Kidney (tissue), 14 donors: ENCODE measurements around the gene MAG. TPM values are rescaled to one million over a fixed set of nuclear protein-coding genes. Genes with fewer than 3 reads are reported as not detected.

Source experiments
- DNase-seq, 5 donors: peaks; one replicate each; pipeline ENCODE4 v3.0.0-alpha.2; 2013 to 2020
- FAIRE-seq: peaks from 2 replicates; lab custom pipeline; 2012; peaks lifted over from hg19 to GRCh38; lab: Jason Lieb, UNC
- H3K27ac ChIP-seq, 2 donors: one replicate each; pipeline ENCODE4 v1.7.0; 2013; ENCODE audit warnings: low read depth in 2 of 2, low read length in 2 of 2, inconsistent platforms in 1 of 2
- H3K27me3 ChIP-seq: one replicate; pipeline ENCODE4 v1.7.1; 2013; ENCODE audit warnings: low read length, inconsistent platforms; ENCODE audit not compliant: control insufficient read depth, insufficient read depth
- H3K36me3 ChIP-seq, 3 donors: one replicate each; pipeline versions ENCODE4 v1.7.0 to v1.7.1; 2013; ENCODE audit warnings: low read length in 3 of 3, control low read depth in 1 of 3, inconsistent platforms in 1 of 3; ENCODE audit not compliant: insufficient read depth in 3 of 3, control insufficient read depth in 2 of 3
- H3K4me1 ChIP-seq, 3 donors: one replicate each; pipeline versions ENCODE4 v1.7.0 to v1.7.1; 2013; ENCODE audit warnings: low read length in 3 of 3, inconsistent platforms in 1 of 3, low read depth in 1 of 3; ENCODE audit not compliant: control insufficient read depth in 2 of 3, insufficient read depth in 2 of 3
- H3K4me3 ChIP-seq, 3 donors: one replicate each; pipeline versions ENCODE4 v1.7.0 to v1.8.1; 2013; ENCODE audit warnings: low read length in 3 of 3, control low read depth in 1 of 3, inconsistent platforms in 1 of 3
- H3K9ac ChIP-seq, 3 donors: one replicate each; pipeline versions ENCODE4 v1.7.0 to v1.7.1; 2013; ENCODE audit warnings: low read length in 3 of 3, control low read depth in 1 of 3, inconsistent platforms in 1 of 3
- H3K9me3 ChIP-seq, 3 donors: one replicate each; pipeline versions ENCODE4 v1.7.0 to v1.7.1; 2013; ENCODE audit warnings: low read length in 3 of 3, control low read depth in 1 of 3, inconsistent platforms in 1 of 3; ENCODE audit not compliant: control insufficient read depth in 2 of 3, insufficient read depth in 1 of 3
- intact Hi-C: fragments of 100-400 bp; cut with DNase I; formaldehyde crosslinking; loops from one replicate; pipeline ENCODE4 v1.11.1; 2022
- polyA plus RNA-seq: library from polyadenylated mRNA; stranded (reverse); fragments of 350-450 nt; fragmentation: Illumina TruSeq; extraction: RNeasy Lipid Tissue Mini Kit (QIAGEN cat#74804); gene quantifications from one replicate; pipeline ENCODE4 v1.2.3, GENCODE V29; 2014; ENCODE audit warnings: low read depth, low replicate concordance; ENCODE audit not compliant: insufficient read depth
- total RNA-seq: library from RNA; stranded (reverse); fragmentation: NEBNext Ultra II Directional; extraction: Animal tissue kit (Norgen Biotek cat#: 25700); gene quantifications from one replicate; pipeline ENCODE4 v1.2.1, GENCODE V29; 2021
- TF ChIP-seq, protein P1 (sequence below): IDR thresholded peaks from 3 replicates; pipeline ENCODE4 v1.5.1; 2012; ENCODE audit warnings: mild to moderate bottlenecking, moderate library complexity, borderline replicate concordance; ENCODE audit not compliant: insufficient read depth; ENCODE audit errors: extremely low read depth
- donor health status: control.
- donor health status: control.
- donor health status: control.
- donor health status: control.
- donor health status: control.
- donor health status: DM: yes; HTN: yes; CAD: no.
- donor health status: Normal renal cell carcinoma (clear cell type).

MAG gene
- total and polyA plus RNA-seq, 2 donors from 2014 or later, result 0.41 to 1.1 TPM

DNA sequence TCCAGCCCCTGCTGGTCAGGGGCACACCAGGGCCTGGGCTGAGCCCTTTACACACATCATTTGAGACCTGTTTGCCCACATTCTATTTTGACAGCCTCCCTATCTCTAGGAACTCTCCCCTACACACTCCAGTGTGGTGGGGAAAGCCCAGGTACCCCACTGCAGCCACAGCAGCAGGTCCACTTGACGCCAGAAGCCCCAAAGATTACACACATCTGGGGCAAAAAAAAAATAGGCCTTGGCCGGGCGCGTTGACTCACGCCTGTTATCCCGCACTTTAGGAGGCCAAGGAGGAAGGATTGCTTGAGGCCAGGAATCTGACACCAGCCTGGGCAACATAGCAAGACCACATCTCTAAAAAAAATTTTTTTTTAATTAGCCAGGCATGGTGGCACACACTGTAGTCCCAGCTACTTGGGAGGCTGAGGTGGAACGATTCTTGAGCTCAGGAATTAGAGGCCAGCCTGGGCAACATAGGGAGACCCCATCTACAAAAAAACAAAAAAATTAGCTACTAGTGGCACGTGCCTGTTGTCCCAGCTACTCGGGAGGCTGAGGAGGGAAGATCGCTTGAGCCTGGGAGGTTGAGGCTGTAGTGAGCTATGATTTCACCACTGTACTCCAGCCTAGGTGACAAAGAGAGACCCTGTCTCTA lies 19.0 kb downstream of the MAG start:
- no peak for DNase-seq
- Histone ChIP-seq H3K4me3 (no peak overlapping the region), H3K27ac (no peak overlapping the region), H3K9me3 (no peaks in the 10 kb centered on the region), H3K27me3 (no peaks in the 10 kb centered on the region), H3K36me3 (no peaks in the 10 kb centered on the region), H3K9ac (no peak overlapping the region), H3K4me1 (peaks cover 0 to 6% (median 5%) of the 10 kb centered on the region in 3 donors)
- FAIRE-seq, result no peak
- TF ChIP-seq, protein P1, sequence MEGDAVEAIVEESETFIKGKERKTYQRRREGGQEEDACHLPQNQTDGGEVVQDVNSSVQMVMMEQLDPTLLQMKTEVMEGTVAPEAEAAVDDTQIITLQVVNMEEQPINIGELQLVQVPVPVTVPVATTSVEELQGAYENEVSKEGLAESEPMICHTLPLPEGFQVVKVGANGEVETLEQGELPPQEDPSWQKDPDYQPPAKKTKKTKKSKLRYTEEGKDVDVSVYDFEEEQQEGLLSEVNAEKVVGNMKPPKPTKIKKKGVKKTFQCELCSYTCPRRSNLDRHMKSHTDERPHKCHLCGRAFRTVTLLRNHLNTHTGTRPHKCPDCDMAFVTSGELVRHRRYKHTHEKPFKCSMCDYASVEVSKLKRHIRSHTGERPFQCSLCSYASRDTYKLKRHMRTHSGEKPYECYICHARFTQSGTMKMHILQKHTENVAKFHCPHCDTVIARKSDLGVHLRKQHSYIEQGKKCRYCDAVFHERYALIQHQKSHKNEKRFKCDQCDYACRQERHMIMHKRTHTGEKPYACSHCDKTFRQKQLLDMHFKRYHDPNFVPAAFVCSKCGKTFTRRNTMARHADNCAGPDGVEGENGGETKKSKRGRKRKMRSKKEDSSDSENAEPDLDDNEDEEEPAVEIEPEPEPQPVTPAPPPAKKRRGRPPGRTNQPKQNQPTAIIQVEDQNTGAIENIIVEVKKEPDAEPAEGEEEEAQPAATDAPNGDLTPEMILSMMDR, result no peak
- intact Hi-C loops, result no loop called here

DNA sequence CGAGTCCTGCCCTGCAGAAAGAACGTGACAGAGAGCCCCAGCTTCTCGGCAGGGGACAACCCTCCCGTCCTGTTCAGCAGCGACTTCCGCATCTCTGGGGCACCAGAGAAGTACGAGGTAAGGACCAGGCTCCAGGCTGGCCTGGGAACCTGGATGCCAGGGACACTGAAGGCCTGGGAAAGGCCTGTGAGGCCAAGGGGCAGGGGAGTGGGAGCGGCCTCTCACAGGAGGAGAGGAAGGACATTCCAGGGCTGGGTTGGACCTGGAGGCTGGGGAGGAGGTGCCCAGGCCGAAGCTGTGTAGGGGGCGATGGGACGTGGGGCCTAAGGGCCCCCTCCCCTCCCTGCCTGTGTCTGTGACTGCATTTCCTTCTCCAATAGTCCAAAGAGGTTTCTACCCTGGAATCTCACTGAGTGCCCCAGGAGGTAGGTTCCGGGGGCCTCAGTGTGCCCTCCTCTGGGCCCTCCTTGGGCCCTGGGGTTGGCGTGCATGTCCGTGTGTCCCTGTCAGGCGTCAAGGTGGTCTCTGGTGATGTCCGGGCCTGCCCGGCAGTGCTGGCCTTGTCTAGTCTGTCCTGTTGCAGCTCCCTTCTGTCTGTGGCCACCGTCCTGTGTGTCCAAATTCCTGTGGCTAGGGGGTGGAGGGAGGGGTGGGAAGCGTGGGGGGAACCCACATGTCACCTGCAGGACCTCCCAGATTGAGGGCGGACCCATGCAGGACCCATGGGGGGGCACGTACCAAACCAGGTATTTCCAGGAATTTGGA lies 20.1 kb downstream of the MAG start:
- peak in 1 of 5 donors; percentile 45 for DNase-seq
- FAIRE-seq, result no peak

GRCh38 chr19:35313587-35313986 lies 21.6 kb downstream of the MAG start:
- Histone ChIP-seq H3K27me3 (no peaks in the 10 kb centered on the region), H3K4me1 (peaks cover 0 to 5% (median 4%) of the 10 kb centered on the region in 3 donors), H3K27ac (no peak overlapping the region), H3K4me3 (no peak overlapping the region), H3K9ac (no peak overlapping the region), H3K36me3 (no peaks in the 10 kb centered on the region), H3K9me3 (no peaks in the 10 kb centered on the region)
- FAIRE-seq (no peak), DNase-seq (peak in 1 of 5 donors; percentile 54)
- intact Hi-C loops, result no loop called here
- TF ChIP-seq, protein P1, result no peak

More for the DNA sequence above, 20.1 kb downstream of the MAG start:
- Histone ChIP-seq H3K9me3 (no peaks in the 10 kb centered on the region), H3K27ac (no peak overlapping the region), H3K27me3 (no peaks in the 10 kb centered on the region), H3K9ac (no peak overlapping the region), H3K36me3 (no peaks in the 10 kb centered on the region), H3K4me3 (no peak overlapping the region), H3K4me1 (peaks cover 0 to 6% (median 5%) of the 10 kb centered on the region in 3 donors)
- intact Hi-C loops, result no loop called here
- TF ChIP-seq, protein P1, result no peak
